Gastrocnemius medialis (tissue), 4 donors: ENCODE measurements around the gene DMXL2.
"Not testable (repeated sequence)": the region's sequence is repeated elsewhere in the genome, so short reads cannot be mapped to it uniquely, and the experiment has no call there.

Source experiments
- CTCF ChIP-seq, 5 experiments: fragments of 450-650 bp in 3 of 5; fragments of 200-600 bp in 2 of 5; sonication (generic) in 2 of 5; IDR thresholded peaks in 4 of 5; conservative IDR thresholded peaks in 1 of 5; 1 replicate in 4 of 5; 2 replicates in 1 of 5; pipeline ENCODE4 v1.5.1; 2016 to 2019; ENCODE audit warnings: antibody characterized with exemption in 5 of 5, mild to moderate bottlenecking in 3 of 5, moderate library complexity in 3 of 5
- POLR2A ChIP-seq, 2 donors: fragments of 450-650 bp; IDR thresholded peaks; one replicate each; pipeline ENCODE4 v1.6.1; 2017; ENCODE audit warnings: antibody characterized with exemption in 2 of 2, mild to moderate bottlenecking in 2 of 2, moderate library complexity in 2 of 2

GRCh38 chr15:51603462-51603948, 19.1 kb downstream of the DMXL2 start:
- not testable (repeated sequence) for TF ChIP-seq CTCF (IDR thresholded peaks at IDR 0.05 in 4 of 5, conservative IDR thresholded peaks at IDR 0.05 in 1 of 5); POLR2A (IDR thresholded peaks at IDR 0.05)
